ENCODE data around the gene SENP6. TPM values are rescaled to one million over a fixed set of nuclear protein-coding genes. Genes with fewer than 3 reads are reported as not detected.
A peak's percentile ranks its signal among the peaks of the same experiment; 100 is the strongest.

Gene SENP6
- total and polyA plus RNA-seq, 9 of the 15 experiments (the other 6 are each of a cell fraction or from before 2014, with no cell fraction given) = 11.1 to 79.4 (median 46.8) TPM

GRCh38 chr6:75602246-75603105, 796 bp downstream of the SENP6 start (continued):
- TF ChIP-seq ZBTB33 (CRISPR knock-in tag; IDR thresholded peaks at IDR 0.05) = no peak
- TF ChIP-seq ZNF12 (CRISPR knock-in tag; IDR thresholded peaks at IDR 0.05) = no peak
- TF ChIP-seq ZBTB7A (IDR thresholded peaks at IDR 0.05; ENCODE audit: borderline replicate concordance, control insufficient read depth, low read depth, low read length) = peak; percentile 63; the same call in 1 of the 2 replicates
- TF ChIP-seq FOXP1 (CRISPR knock-in tag; IDR thresholded peaks at IDR 0.05) = 0 out of 2 replicates have a peak, but pooled peaks have one; percentile 16
- peak; percentile 91 for TF ChIP-seq ATF6 (CRISPR knock-in tag; IDR thresholded peaks at IDR 0.05)
- peak; percentile 72; the same call in 1 of the 2 replicates for TF ChIP-seq TGIF2 (CRISPR knock-in tag; IDR thresholded peaks at IDR 0.05)
- peak; percentile 56 for TF ChIP-seq TAF1 (IDR thresholded peaks at IDR 0.05; ENCODE audit: control insufficient read depth, extremely low read depth, insufficient read depth, low read length, severe bottlenecking)
- TF ChIP-seq KAT7 (CRISPR knock-in tag; IDR thresholded peaks at IDR 0.05; ENCODE audit: borderline replicate concordance) = peak; percentile 91; the same call in 1 of the 2 replicates
- TF ChIP-seq ZNF583 (CRISPR knock-in tag; IDR thresholded peaks at IDR 0.05) = 0 out of 2 replicates have a peak, but pooled peaks have one; percentile 48
- TF ChIP-seq SLC30A9 (CRISPR knock-in tag; IDR thresholded peaks at IDR 0.05) = no peak
- TF ChIP-seq NONO (IDR thresholded peaks at IDR 0.05; ENCODE audit: low read depth in 2 of 2, low read length in 1 of 2) = peak in 1 of 2 experiments; percentile 28; a peak in 1 of 4 replicates
- TF ChIP-seq UBTF (IDR thresholded peaks at IDR 0.05; ENCODE audit: borderline replicate concordance in 1 of 2, low read depth in 2 of 2, low read length in 2 of 2) = peak; percentile 60 to 63; a peak in 2 of 4 replicates
- peak; percentile 85 for TF ChIP-seq RBBP5 (IDR thresholded peaks at IDR 0.05; ENCODE audit: borderline replicate concordance, insufficient read depth, low read length, poor library complexity, severe bottlenecking)
- peak; percentile 28; the same call in 1 of the 2 replicates for TF ChIP-seq ETV5 (CRISPR knock-in tag; IDR thresholded peaks at IDR 0.05; ENCODE audit: low read depth)
- peak; percentile 61; the same call in 1 of the 2 replicates for TF ChIP-seq PHF8 (IDR thresholded peaks at IDR 0.05; ENCODE audit: borderline replicate concordance, low read length)
- TF ChIP-seq ADNP (tag; IDR thresholded peaks at IDR 0.05) = no peak
- TF ChIP-seq ZNF263 (CRISPR knock-in tag; IDR thresholded peaks at IDR 0.05; ENCODE audit: borderline replicate concordance) = peak; percentile 3; the same call in 1 of the 2 replicates
- TF ChIP-seq MXD1 (CRISPR knock-in tag; IDR thresholded peaks at IDR 0.05; ENCODE audit: borderline replicate concordance, poor library complexity, severe bottlenecking) = no peak

All from K562 (cell line).